ENCODE measurements around the gene IFI27. TPM values are rescaled to one million over a fixed set of nuclear protein-coding genes. Genes with fewer than 3 reads are reported as not detected.

The IFI27 gene
- total RNA-seq, 2 donors from 2014 or later, result 140 to 229 TPM

DNA sequence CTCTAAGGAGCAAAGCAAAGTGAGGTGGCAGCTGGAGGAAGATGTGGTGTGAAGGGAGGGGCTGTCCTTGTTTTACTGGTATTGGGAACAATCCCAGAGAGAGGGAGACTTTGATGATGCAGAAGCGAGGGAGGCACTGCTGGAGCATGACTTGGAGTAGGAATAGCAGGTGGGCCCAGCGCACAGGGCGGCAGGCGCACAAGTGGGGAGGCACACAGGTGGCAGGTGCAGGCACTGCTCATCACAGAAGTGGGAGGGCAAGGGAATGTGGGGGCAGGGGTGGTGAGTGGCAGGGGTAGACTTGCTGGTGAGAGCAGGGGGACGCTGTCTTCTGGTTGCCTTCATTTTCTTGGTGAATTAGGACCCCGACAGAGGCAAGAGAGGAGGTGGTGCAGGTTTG is 11.5 kb upstream of the IFI27 start:
- H3K4me3 ChIP-seq, result no peak overlapping the region
- H3K27ac ChIP-seq, result no peak overlapping the region
- H3K9me3 ChIP-seq, result no peaks in the 10 kb centered on the region
- TF ChIP-seq, protein P1, sequence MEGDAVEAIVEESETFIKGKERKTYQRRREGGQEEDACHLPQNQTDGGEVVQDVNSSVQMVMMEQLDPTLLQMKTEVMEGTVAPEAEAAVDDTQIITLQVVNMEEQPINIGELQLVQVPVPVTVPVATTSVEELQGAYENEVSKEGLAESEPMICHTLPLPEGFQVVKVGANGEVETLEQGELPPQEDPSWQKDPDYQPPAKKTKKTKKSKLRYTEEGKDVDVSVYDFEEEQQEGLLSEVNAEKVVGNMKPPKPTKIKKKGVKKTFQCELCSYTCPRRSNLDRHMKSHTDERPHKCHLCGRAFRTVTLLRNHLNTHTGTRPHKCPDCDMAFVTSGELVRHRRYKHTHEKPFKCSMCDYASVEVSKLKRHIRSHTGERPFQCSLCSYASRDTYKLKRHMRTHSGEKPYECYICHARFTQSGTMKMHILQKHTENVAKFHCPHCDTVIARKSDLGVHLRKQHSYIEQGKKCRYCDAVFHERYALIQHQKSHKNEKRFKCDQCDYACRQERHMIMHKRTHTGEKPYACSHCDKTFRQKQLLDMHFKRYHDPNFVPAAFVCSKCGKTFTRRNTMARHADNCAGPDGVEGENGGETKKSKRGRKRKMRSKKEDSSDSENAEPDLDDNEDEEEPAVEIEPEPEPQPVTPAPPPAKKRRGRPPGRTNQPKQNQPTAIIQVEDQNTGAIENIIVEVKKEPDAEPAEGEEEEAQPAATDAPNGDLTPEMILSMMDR (IDR thresholded peaks at IDR 0.05), result no peak
- DNase-seq (ENCODE audit: low spot score), result peak; percentile 5
- H3K4me1 ChIP-seq, result no peaks in the 10 kb centered on the region
- no peaks in the 10 kb centered on the region for H3K27me3 ChIP-seq
- H3K36me3 ChIP-seq, result no peaks in the 10 kb centered on the region

DNA sequence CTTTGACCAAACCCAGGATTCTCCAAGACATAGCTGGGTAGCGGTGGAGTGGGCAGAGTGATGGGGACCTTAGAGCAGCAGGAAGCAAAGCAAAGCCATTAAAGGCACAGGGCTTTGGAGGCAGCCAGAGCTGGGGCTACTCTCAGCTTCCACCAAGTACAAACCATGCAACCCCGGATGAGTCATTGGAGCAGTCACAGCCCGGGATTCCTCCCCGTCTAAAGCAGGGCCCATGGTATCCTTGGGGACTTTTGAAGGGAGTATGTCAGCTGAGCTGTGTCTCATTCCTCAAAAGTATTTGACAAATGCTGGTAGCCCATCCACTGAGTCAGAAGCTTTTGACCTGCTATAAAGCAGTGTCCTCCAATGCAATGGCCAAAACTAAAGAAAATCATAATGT is 9.7 kb upstream of the IFI27 start:
- no peak for DNase-seq (ENCODE audit: low spot score)
- H3K27ac ChIP-seq, result no peak overlapping the region
- H3K4me3 ChIP-seq, result no peak overlapping the region
- no peaks in the 10 kb centered on the region for H3K4me1 ChIP-seq
- H3K27me3 ChIP-seq, result no peaks in the 10 kb centered on the region
- no peaks in the 10 kb centered on the region for H3K9me3 ChIP-seq
- no peaks in the 10 kb centered on the region for H3K36me3 ChIP-seq
- TF ChIP-seq, protein P1 (IDR thresholded peaks at IDR 0.05), result no peak

DNA sequence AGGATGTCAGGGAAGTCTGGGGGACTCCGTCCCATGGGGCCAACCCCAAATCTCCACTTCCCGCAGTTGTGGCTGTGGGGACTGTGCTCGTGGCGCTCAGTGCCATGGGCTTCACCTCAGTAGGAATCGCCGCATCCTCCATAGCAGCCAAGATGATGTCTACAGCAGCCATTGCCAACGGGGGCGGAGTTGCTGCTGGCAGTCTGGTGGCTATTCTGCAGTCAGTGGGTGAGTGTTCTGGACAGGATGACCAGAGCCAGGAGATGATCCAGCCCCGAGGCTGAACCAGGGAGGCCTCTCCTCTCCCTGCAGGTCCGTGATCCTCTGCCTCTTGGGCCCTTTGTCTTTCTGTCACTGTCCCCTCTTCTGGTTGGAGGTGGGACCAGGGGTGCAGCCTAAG is 8.8 kb upstream of the IFI27 start:
- Histone ChIP-seq H3K9me3 (no peaks in the 10 kb centered on the region), H3K4me3 (no peak overlapping the region), H3K4me1 (no peaks in the 10 kb centered on the region), H3K27me3 (no peaks in the 10 kb centered on the region), H3K27ac (no peak overlapping the region), H3K36me3 (no peaks in the 10 kb centered on the region)
- no peak for DNase-seq (ENCODE audit: low spot score)
- TF ChIP-seq, protein P1 (IDR thresholded peaks at IDR 0.05), result no peak

DNA sequence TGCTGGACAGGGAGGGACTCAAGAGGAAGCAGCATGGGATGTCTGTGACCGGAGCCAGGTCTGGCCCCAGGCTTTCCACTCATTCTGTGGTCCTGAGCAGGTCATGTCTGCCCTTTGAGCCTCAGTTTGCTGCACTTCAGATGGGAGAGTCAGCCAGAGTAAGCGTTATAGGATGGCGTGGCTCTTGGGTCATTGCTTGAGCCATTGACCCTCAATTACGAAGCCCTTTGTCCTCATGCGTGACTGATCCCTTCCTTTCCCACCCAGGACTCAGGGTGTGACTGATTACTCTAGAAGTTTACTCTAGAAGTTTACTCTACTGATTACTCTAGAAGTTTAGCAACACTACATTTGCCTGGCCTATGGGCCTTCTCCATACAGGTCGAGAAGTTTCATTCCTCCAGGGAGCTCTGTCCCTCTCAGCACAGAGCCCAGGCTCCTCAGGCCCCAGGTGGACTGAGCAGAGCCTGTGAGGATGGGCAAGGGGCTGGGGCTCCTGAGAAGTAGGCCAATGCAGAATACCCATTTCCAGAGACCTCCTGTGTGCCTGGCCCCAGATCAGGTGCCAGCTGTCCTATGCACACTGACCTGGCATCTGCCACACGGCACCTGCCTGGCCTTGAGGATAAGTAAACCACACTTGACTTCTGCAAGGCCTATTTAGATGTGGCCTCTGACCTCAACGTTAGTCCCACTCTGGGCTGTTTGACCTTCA is 7.6 kb upstream of the IFI27 start:
- no peaks in the 10 kb centered on the region for H3K27me3 ChIP-seq
- no peak for DNase-seq (ENCODE audit: low spot score)
- H3K4me3 ChIP-seq, result no peak overlapping the region
- H3K4me1 ChIP-seq, result no peaks in the 10 kb centered on the region
- H3K27ac ChIP-seq, result no peak overlapping the region
- H3K36me3 ChIP-seq, result no peaks in the 10 kb centered on the region
- TF ChIP-seq, protein P1 (IDR thresholded peaks at IDR 0.05), result no peak
- no peaks in the 10 kb centered on the region for H3K9me3 ChIP-seq

DNA sequence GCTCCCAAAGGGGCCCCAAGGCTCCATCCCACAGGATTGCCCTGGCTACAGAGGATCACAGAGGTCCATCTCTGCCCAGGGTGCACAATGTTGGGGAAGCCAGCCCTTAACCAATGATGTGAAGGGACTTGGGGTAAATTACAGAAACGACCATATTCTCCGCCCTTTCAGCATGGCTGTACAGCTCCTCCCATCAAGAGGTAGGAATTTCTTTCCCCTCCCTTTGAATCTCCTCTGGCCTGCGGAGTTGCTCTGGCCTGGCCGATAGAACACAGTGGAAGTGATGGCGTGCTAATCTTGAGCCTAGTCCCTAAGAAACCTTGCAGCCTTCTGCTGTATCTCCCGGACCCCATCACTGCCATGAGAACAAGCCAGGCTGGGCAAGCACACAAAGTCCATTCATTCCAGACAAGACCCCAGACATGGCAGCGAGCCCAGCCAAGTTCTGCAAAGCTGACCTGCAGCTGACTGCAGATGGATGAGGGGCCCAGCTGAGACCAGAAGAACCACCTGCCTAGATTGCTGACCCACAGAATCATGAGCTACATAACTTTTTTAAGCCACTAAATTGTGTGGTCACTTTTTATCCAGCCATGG is 6.9 kb upstream of the IFI27 start:
- Histone ChIP-seq H3K4me3 (no peak overlapping the region), H3K4me1 (no peaks in the 10 kb centered on the region), H3K36me3 (no peaks in the 10 kb centered on the region), H3K9me3 (no peaks in the 10 kb centered on the region), H3K27ac (no peak overlapping the region), H3K27me3 (no peaks in the 10 kb centered on the region)
- DNase-seq (ENCODE audit: low spot score), result no peak
- TF ChIP-seq, protein P1 (IDR thresholded peaks at IDR 0.05), result no peak

Data from right atrium auricular region (tissue), 2 donors.